Neural progenitor cell (in vitro differentiated cells): ENCODE measurements around the gene DENND5A. TPM values are rescaled to one million over a fixed set of nuclear protein-coding genes. Genes with fewer than 3 reads are reported as not detected.

Source experiments
- DNase-seq: peaks from one replicate; pipeline ENCODE4 v3.0.0-alpha.2; 2016; ENCODE audit warnings: low spot score
- H2AFZ ChIP-seq: fragments of 200-600 bp; sonication (generic); replicated peaks from 2 replicates; pipeline ENCODE4 v1.6.1; 2016; ENCODE audit warnings: antibody characterized with exemption
- H3F3A ChIP-seq: fragments of 200-600 bp; sonication (generic); 2 replicates; pipeline ENCODE4 v1.6.1; 2016; ENCODE audit warnings: antibody characterized with exemption, low read depth
- H3K27ac ChIP-seq: fragments of 200-600 bp; sonication (generic); 2 replicates; pipeline ENCODE4 v1.5.1; 2016; ENCODE audit warnings: mild to moderate bottlenecking
- H3K27me3 ChIP-seq: fragments of 200-600 bp; sonication (generic); 2 replicates; pipeline ENCODE4 v1.6.1; 2016; ENCODE audit warnings: mild to moderate bottlenecking, moderate library complexity
- H3K36me3 ChIP-seq: fragments of 200-600 bp; sonication (generic); 2 replicates; pipeline ENCODE4 v1.5.1; 2016
- H3K4me1 ChIP-seq: fragments of 200-600 bp; sonication (generic); 2 replicates; pipeline ENCODE4 v1.6.1; 2016; ENCODE audit warnings: mixed run types
- H3K4me2 ChIP-seq: fragments of 200-600 bp; sonication (generic); 2 replicates; pipeline ENCODE4 v1.6.1; 2016
- H3K4me3 ChIP-seq: fragments of 200-600 bp; sonication (generic); 2 replicates; pipeline ENCODE4 v1.5.1; 2016
- H3K79me2 ChIP-seq: fragments of 200-600 bp; sonication (generic); 2 replicates; pipeline ENCODE4 v1.6.1; 2016; ENCODE audit warnings: low read depth
- H3K9ac ChIP-seq: fragments of 200-600 bp; sonication (generic); 2 replicates; pipeline ENCODE4 v1.6.1; 2016
- H3K9me3 ChIP-seq: fragments of 200-600 bp; sonication (generic); 2 replicates; pipeline ENCODE4 v1.5.1; 2016; ENCODE audit warnings: low read depth
- H4K20me1 ChIP-seq: fragments of 200-600 bp; sonication (generic); 2 replicates; pipeline ENCODE4 v1.6.1; 2016; ENCODE audit warnings: low read depth
- H3K27ac Mint-ChIP-seq: 3 replicates; pipeline ENCODE4 v1.8.0; 2021; ENCODE audit warnings: mixed read lengths
- H3K27me3 Mint-ChIP-seq: 2 replicates; pipeline ENCODE4 v1.8.0; 2022; ENCODE audit warnings: low read depth, mild to moderate bottlenecking, inconsistent platforms, moderate library complexity, mixed read lengths; ENCODE audit not compliant: insufficient read depth
- H3K36me3 Mint-ChIP-seq: 3 replicates; pipeline ENCODE4 v1.8.0; 2021; ENCODE audit warnings: mixed read lengths
- H3K4me1 Mint-ChIP-seq: 3 replicates; pipeline ENCODE4 v1.8.0; 2021; ENCODE audit warnings: mixed read lengths
- H3K4me3 Mint-ChIP-seq: 3 replicates; pipeline ENCODE4 v1.8.0; 2021; ENCODE audit warnings: mild to moderate bottlenecking, moderate library complexity, mixed read lengths
- H3K9me3 Mint-ChIP-seq: 3 replicates; pipeline ENCODE4 v1.8.0; 2020; ENCODE audit warnings: mixed read lengths
- EZH2 ChIP-seq: fragments of 200-600 bp; sonication (generic); IDR thresholded peaks from 2 replicates; pipeline ENCODE4 v1.6.1; 2017; ENCODE audit warnings: antibody characterized with exemption, mild to moderate bottlenecking, moderate library complexity
- EZH2phosphoT487 ChIP-seq: fragments of 200-600 bp; sonication (generic); IDR thresholded peaks from 2 replicates; pipeline ENCODE4 v1.6.1; 2017; ENCODE audit warnings: antibody characterized with exemption
- total RNA-seq: library from RNA; depleted of rRNA; stranded (reverse); fragments of >200 nt; gene quantifications from 2 replicates; pipeline ENCODE4 v1.2.3, GENCODE V29; 2015; ENCODE audit warnings: low replicate concordance
- TF ChIP-seq, protein P1 (sequence below): fragments of 200-600 bp; sonication (generic); IDR thresholded peaks from 2 replicates; pipeline ENCODE4 v1.5.1; 2017; ENCODE audit warnings: antibody characterized with exemption, mild to moderate bottlenecking

DENND5A gene
- total RNA-seq, 1 donor from 2014 or later = 142 TPM

DNA sequence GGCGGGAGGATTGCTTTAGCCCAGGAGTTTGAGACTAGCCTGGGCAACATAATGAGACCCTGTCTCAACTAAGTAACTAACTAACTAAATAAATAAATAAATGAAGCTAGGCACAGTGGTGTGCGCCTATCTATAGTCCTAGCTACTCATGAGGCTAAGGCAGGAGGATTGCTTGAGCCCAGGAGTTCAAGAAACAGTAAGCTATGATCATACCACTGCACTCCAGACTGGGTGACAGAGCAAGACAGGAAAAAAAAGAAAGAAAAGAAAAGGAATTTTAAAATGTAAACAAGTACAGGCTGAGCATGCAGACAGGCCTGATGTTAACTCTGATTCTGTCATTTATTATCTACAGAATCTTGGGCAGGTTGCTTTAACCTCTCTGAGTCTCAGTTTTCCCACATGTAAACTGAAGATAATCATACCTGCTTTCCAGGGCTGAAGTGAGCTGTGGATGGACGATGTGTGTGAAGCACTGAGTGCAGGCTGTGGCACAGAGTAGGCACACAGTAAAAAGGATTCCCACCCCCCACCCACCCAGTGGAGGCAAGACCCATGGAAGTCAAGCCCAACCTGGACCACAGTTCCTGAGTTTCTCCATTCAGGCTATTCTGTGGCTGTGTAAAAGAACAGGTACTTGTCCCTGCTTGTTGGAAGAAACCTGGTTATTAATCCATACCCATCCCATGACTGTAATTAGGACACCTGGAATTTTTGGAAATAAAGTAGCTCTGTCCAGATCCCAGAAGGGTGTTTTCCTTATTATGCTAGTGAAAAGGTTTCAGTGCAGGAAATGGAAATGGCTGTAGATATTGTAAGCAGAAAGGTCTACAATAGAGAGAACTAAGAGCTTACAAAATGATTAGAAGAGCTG, 155.1 kb downstream of the DENND5A start:
- no peak for DNase-seq
- peaks cover 12% of the 10 kb centered on the region for H3K36me3 Mint-ChIP-seq

DNA sequence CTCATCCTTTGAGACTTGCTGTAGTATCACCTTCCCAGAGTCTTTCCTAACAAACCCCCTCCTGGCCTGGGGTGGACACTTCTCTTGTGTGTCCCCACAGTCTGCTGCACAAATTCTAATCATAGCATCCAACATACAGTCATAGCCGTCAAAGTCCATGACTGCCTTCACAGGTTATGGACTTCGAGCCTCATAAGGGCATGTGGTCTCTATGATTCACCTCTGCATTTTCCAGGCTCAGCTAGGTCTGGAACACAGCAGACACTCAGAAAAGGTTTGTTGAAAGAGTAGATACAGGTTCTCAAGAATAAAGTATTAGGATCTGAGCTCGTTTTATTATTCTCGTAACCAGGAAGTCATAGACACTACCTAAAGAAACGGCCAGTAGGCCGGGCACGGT, 160.6 kb downstream of the DENND5A start:
- Histone ChIP-seq H3K79me2 (no peaks in the 10 kb centered on the region), H3K4me3 (no peak overlapping the region), H3K9ac (no peak overlapping the region), H3K9me3 (no peaks in the 10 kb centered on the region), H3K4me1 (peaks cover 13% of the 10 kb centered on the region), H3K36me3 (no peaks in the 10 kb centered on the region), H3K4me2 (no peak overlapping the region), H4K20me1 (no peaks in the 10 kb centered on the region), H3F3A (peaks cover 8% of the 10 kb centered on the region), H3K27me3 (no peaks in the 10 kb centered on the region), H2AFZ (no peak overlapping the region), H3K27ac (no peak overlapping the region)
- Mint-ChIP-seq H3K27me3 (peaks cover 3% of the 10 kb centered on the region), H3K4me3 (no peak overlapping the region), H3K27ac (no peak overlapping the region), H3K9me3 (no peaks in the 10 kb centered on the region), H3K4me1 (peaks cover 6% of the 10 kb centered on the region), H3K36me3 (no peaks in the 10 kb centered on the region)
- TF ChIP-seq EZH2phosphoT487 (no peak), EZH2 (no peak)
- TF ChIP-seq, protein P1, sequence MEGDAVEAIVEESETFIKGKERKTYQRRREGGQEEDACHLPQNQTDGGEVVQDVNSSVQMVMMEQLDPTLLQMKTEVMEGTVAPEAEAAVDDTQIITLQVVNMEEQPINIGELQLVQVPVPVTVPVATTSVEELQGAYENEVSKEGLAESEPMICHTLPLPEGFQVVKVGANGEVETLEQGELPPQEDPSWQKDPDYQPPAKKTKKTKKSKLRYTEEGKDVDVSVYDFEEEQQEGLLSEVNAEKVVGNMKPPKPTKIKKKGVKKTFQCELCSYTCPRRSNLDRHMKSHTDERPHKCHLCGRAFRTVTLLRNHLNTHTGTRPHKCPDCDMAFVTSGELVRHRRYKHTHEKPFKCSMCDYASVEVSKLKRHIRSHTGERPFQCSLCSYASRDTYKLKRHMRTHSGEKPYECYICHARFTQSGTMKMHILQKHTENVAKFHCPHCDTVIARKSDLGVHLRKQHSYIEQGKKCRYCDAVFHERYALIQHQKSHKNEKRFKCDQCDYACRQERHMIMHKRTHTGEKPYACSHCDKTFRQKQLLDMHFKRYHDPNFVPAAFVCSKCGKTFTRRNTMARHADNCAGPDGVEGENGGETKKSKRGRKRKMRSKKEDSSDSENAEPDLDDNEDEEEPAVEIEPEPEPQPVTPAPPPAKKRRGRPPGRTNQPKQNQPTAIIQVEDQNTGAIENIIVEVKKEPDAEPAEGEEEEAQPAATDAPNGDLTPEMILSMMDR = no peak
- no peak for DNase-seq

More for the DNA sequence above, 155.1 kb downstream of the DENND5A start:
- H3K9me3 ChIP-seq = no peaks in the 10 kb centered on the region
- H3F3A ChIP-seq = peaks cover 9% of the 10 kb centered on the region
- no peak overlapping the region for H3K4me2 ChIP-seq
- no peak overlapping the region for H3K4me3 ChIP-seq
- peaks cover 3% of the 10 kb centered on the region for H3K27me3 Mint-ChIP-seq
- no peaks in the 10 kb centered on the region for H3K27me3 ChIP-seq
- H3K4me1 Mint-ChIP-seq = peaks cover 3% of the 10 kb centered on the region
- no peak overlapping the region for H2AFZ ChIP-seq
- no peak overlapping the region for H3K9ac ChIP-seq
- TF ChIP-seq EZH2phosphoT487 (no peak), EZH2 (no peak)
- TF ChIP-seq, protein P1 = no peak
- peaks cover 8% of the 10 kb centered on the region for H3K4me1 ChIP-seq
- H3K4me3 Mint-ChIP-seq = no peak overlapping the region
- no peak overlapping the region for H3K27ac ChIP-seq
- H4K20me1 ChIP-seq = no peaks in the 10 kb centered on the region
- H3K36me3 ChIP-seq = no peaks in the 10 kb centered on the region
- H3K79me2 ChIP-seq = no peaks in the 10 kb centered on the region
- H3K27ac Mint-ChIP-seq = no peak overlapping the region
- H3K9me3 Mint-ChIP-seq = peaks cover 20% of the 10 kb centered on the region

DNA sequence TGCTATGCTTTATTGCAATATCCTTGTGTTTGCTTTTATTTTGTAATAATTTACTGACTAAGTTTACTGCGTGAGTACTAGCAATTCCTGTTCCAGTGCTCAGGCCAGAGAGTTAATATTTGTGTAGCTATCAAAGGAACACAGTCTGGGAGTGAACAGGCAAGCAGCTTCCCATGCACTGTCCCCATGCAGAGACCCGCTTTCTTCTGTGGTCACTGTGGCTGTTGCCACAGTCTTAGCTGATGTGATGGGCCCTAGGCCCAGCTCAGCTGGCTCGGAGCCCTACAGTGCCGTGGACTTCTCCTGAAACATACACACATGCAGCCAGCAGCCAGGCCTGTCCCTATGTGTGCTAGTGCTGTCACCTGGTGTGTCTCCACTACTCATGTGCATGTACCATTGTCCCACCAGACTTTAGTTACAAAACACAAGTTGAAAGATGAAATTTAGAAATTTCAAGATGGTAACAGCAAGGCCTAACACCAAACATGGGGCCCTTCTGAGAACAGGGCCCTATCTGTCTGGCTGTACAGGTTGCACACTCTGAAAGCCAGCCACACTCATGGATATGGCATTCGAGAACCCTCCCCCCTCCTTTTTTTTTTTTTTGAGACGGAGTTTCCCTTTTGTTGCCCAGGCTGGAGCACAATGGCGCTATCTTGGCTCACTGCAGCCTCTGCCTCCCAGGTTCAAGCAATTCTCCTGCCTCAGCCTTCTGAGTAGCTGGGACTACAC, 161.4 kb downstream of the DENND5A start:
- Histone ChIP-seq H3K27ac (no peak overlapping the region), H3K4me3 (no peak overlapping the region), H3K9me3 (no peaks in the 10 kb centered on the region), H3K36me3 (no peaks in the 10 kb centered on the region), H3K4me2 (no peak overlapping the region), H3F3A (no peaks in the 10 kb centered on the region), H3K79me2 (no peaks in the 10 kb centered on the region), H3K27me3 (no peaks in the 10 kb centered on the region), H3K4me1 (peaks cover 7% of the 10 kb centered on the region), H2AFZ (no peak overlapping the region), H3K9ac (no peak overlapping the region), H4K20me1 (no peaks in the 10 kb centered on the region)
- H3K4me3 Mint-ChIP-seq = no peak overlapping the region
- no peak overlapping the region for H3K27ac Mint-ChIP-seq
- H3K9me3 Mint-ChIP-seq = no peaks in the 10 kb centered on the region
- peaks cover 3% of the 10 kb centered on the region for H3K4me1 Mint-ChIP-seq
- DNase-seq = no peak
- H3K36me3 Mint-ChIP-seq = no peaks in the 10 kb centered on the region
- peaks cover 3% of the 10 kb centered on the region for H3K27me3 Mint-ChIP-seq
- TF ChIP-seq EZH2 (no peak), EZH2phosphoT487 (no peak)
- TF ChIP-seq, protein P1 = no peak
